MM.1S (cell line): Measurements from ENCODE around the gene ATP8A1.
A peak's percentile ranks its signal among the peaks of the same experiment; 100 is the strongest.

Experiments
- DNase-seq: peaks from one replicate; pipeline ENCODE4 v3.0.0-alpha.2; 2015
- H2AFZ ChIP-seq: fragments of 300-600 bp; sonication (generic); 2 replicates; pipeline ENCODE4 v1.6.0; 2016; ENCODE audit warnings: antibody characterized with exemption, low read length
- H3F3A ChIP-seq: fragments of 300-600 bp; sonication (generic); 2 replicates; pipeline ENCODE4 v1.6.1; 2016; ENCODE audit warnings: mild to moderate bottlenecking, antibody characterized with exemption, low read length, moderate library complexity, mixed read lengths; ENCODE audit not compliant: insufficient read depth
- H3K27ac ChIP-seq: fragments of 300-600 bp; sonication (generic); 2 replicates; pipeline ENCODE4 v1.5.1; 2016; ENCODE audit warnings: mild to moderate bottlenecking, low read length
- H3K27me3 ChIP-seq: fragments of 300-600 bp; sonication (generic); replicated peaks from 2 replicates; pipeline ENCODE4 v1.6.0; 2016; ENCODE audit warnings: low read length; ENCODE audit not compliant: insufficient read depth
- H3K36me3 ChIP-seq: fragments of 300-600 bp; sonication (generic); replicated peaks from 2 replicates; pipeline ENCODE4 v1.6.1; 2016; ENCODE audit warnings: mild to moderate bottlenecking, low read length, mixed read lengths; ENCODE audit not compliant: insufficient read depth
- H3K4me1 ChIP-seq: fragments of 300-600 bp; sonication (generic); 2 replicates; pipeline ENCODE4 v1.6.1; 2016; ENCODE audit warnings: low read length, mixed read lengths
- H3K4me2 ChIP-seq: fragments of 300-600 bp; sonication (generic); 2 replicates; pipeline ENCODE4 v1.6.0; 2016; ENCODE audit warnings: low read depth, low read length
- H3K4me3 ChIP-seq: fragments of 300-600 bp; sonication (generic); 2 replicates; pipeline ENCODE4 v1.5.1; 2016; ENCODE audit warnings: low read length, mixed read lengths
- H3K79me2 ChIP-seq: fragments of 300-600 bp; sonication (generic); 2 replicates; pipeline ENCODE4 v1.6.1; 2016; ENCODE audit warnings: mixed run types, low read length, mixed read lengths
- H3K9ac ChIP-seq: fragments of 300-600 bp; sonication (generic); 2 replicates; pipeline ENCODE4 v1.6.1; 2016; ENCODE audit warnings: low read length, mixed read lengths
- H3K9me2 ChIP-seq: fragments of 300-600 bp; sonication (generic); replicated peaks from 2 replicates; pipeline ENCODE4 v1.6.1; 2016; ENCODE audit warnings: mild to moderate bottlenecking, low read length, mixed read lengths; ENCODE audit not compliant: insufficient read depth
- H3K9me3 ChIP-seq: fragments of 300-600 bp; sonication (generic); replicated peaks from 2 replicates; pipeline ENCODE4 v1.6.1; 2016; ENCODE audit warnings: mild to moderate bottlenecking, low read length, mixed read lengths; ENCODE audit not compliant: insufficient read depth
- H4K20me1 ChIP-seq: fragments of 300-600 bp; sonication (generic); 2 replicates; pipeline ENCODE4 v1.6.1; 2016; ENCODE audit warnings: mild to moderate bottlenecking, low read length, moderate library complexity, mixed read lengths; ENCODE audit not compliant: insufficient read depth
- CTCF ChIP-seq: fragments of 300-600 bp; sonication (generic); IDR thresholded peaks from 2 replicates; pipeline ENCODE4 v1.5.1; 2016; ENCODE audit warnings: antibody characterized with exemption, low read length, mixed read lengths
- EZH2 ChIP-seq: fragments of 300-600 bp; sonication (generic); optimal IDR thresholded peaks from 2 replicates; pipeline ENCODE3; 2017; ENCODE audit warnings: low read depth, mild to moderate bottlenecking, antibody characterized with exemption, low read length, mixed read lengths
- EZH2phosphoT487 ChIP-seq: fragments of 300-600 bp; sonication (generic); IDR thresholded peaks from 2 replicates; pipeline ENCODE4 v1.6.1; 2018; ENCODE audit warnings: antibody characterized with exemption, low read length

The ATP8A1 gene

GRCh38 chr4:42644897-42645296 lies 12.0 kb downstream of the ATP8A1 start:
- no peaks in the 10 kb centered on the region for H4K20me1 ChIP-seq
- no peak overlapping the region for H3K9ac ChIP-seq
- peaks cover 18% of the 10 kb centered on the region for H3F3A ChIP-seq
- H2AFZ ChIP-seq, result no peak overlapping the region
- H3K27me3 ChIP-seq, result no peaks in the 10 kb centered on the region
- H3K4me3 ChIP-seq, result no peak overlapping the region
- H3K27ac ChIP-seq, result no peak overlapping the region
- no peaks in the 10 kb centered on the region for H3K9me2 ChIP-seq
- H3K9me3 ChIP-seq, result no peaks in the 10 kb centered on the region
- peaks cover 95% of the 10 kb centered on the region for H3K79me2 ChIP-seq
- no peak overlapping the region for H3K4me2 ChIP-seq
- no peak for DNase-seq
- peaks cover 69% of the 10 kb centered on the region for H3K4me1 ChIP-seq
- TF ChIP-seq CTCF, result no peak
- no peak for TF ChIP-seq EZH2phosphoT487
- no peak for TF ChIP-seq EZH2
- H3K36me3 ChIP-seq, result no peaks in the 10 kb centered on the region

- peaks cover 87% of the 10 kb centered on the region for H3K79me2 ChIP-seq
- TF ChIP-seq EZH2 (no peak), EZH2phosphoT487 (no peak), CTCF (no peak)
- no peaks in the 10 kb centered on the region for H3K9me3 ChIP-seq
- peak overlapping the region; percentile 16; the same call in 1 of the 2 replicates for H3K4me3 ChIP-seq
- H3K4me1 ChIP-seq, result peaks cover 77% of the 10 kb centered on the region
- H3K27me3 ChIP-seq, result no peaks in the 10 kb centered on the region
- H3K9ac ChIP-seq, result peak overlapping the region; percentile 17; the same call in 1 of the 2 replicates
- H4K20me1 ChIP-seq, result no peaks in the 10 kb centered on the region
- H3K36me3 ChIP-seq, result no peaks in the 10 kb centered on the region
- H3K27ac ChIP-seq, result peak overlapping the region; percentile 71
- H3K4me2 ChIP-seq, result peak overlapping the region; percentile 34
- no peaks in the 10 kb centered on the region for H3K9me2 ChIP-seq
- H2AFZ ChIP-seq, result no peak overlapping the region
- peaks cover 28% of the 10 kb centered on the region for H3F3A ChIP-seq
- DNase-seq, result peak; percentile 92
These were observed 13.2 kb downstream of the ATP8A1 start for GRCh38 chr4:42643685-42644084.

GRCh38 chr4:42642845-42643615 lies 13.9 kb downstream of the ATP8A1 start:
- DNase-seq, result no peak
- TF ChIP-seq EZH2, result no peak
- no peak for TF ChIP-seq EZH2phosphoT487
- no peak for TF ChIP-seq CTCF
- Histone ChIP-seq H3K4me3 (peak overlapping the region; percentile 16; the same call in 1 of the 2 replicates), H3K4me1 (peaks cover 83% of the 10 kb centered on the region), H3K27me3 (no peaks in the 10 kb centered on the region), H4K20me1 (no peaks in the 10 kb centered on the region), H3K9me2 (no peaks in the 10 kb centered on the region), H3K27ac (peak overlapping the region; percentile 71), H3K4me2 (peak overlapping the region; percentile 34), H2AFZ (no peak overlapping the region), H3K79me2 (peaks cover 86% of the 10 kb centered on the region), H3K36me3 (no peaks in the 10 kb centered on the region), H3F3A (peaks cover 33% of the 10 kb centered on the region), H3K9me3 (no peaks in the 10 kb centered on the region), H3K9ac (peak overlapping the region; percentile 17; the same call in 1 of the 2 replicates)
